Activated T-cell treated with anti-CD3 and anti-CD28 coated beads for 1 hour (primary cell): ENCODE data around the gene FBF1.

Source experiments
- DNase-seq: peaks from one replicate; pipeline ENCODE4 v3.0.0-alpha.2; 2020; ENCODE audit warnings: low read depth

The FBF1 gene

GRCh38 chr17:75950421-75950820 is 9.6 kb upstream of the FBF1 start:
- no peak for DNase-seq

GRCh38 chr17:75945211-75945610 is 4.4 kb upstream of the FBF1 start:
- no peak for DNase-seq

GRCh38 chr17:75943491-75943890 is 2.6 kb upstream of the FBF1 start:
- DNase-seq, result no peak

- no peak for DNase-seq
Measured at GRCh38 chr17:75942473-75942872, 1.6 kb upstream of the FBF1 start.

- DNase-seq, result no peak
Measured at GRCh38 chr17:75941442-75941819, 589 bp upstream of the FBF1 start.

- DNase-seq, result no peak
Measured at GRCh38 chr17:75937652-75938051, 3.2 kb downstream of the FBF1 start.

- DNase-seq, result no peak
Measured at GRCh38 chr17:75933808-75934207, 7.0 kb downstream of the FBF1 start.

- DNase-seq, result no peak
Measured at GRCh38 chr17:75932852-75933251, 8.0 kb downstream of the FBF1 start.

GRCh38 chr17:75931062-75931461 is 9.8 kb downstream of the FBF1 start:
- no peak for DNase-seq

- no peak for DNase-seq
Measured at GRCh38 chr17:75927286-75927922, 13.4 kb downstream of the FBF1 start.

- DNase-seq, result no peak
Measured at GRCh38 chr17:75926456-75926855, 14.4 kb downstream of the FBF1 start.

GRCh38 chr17:75925912-75926311 is 14.9 kb downstream of the FBF1 start:
- DNase-seq, result no peak

- DNase-seq, result no peak
Measured at GRCh38 chr17:75925103-75925502, 15.7 kb downstream of the FBF1 start.

- DNase-seq, result no peak
Measured at GRCh38 chr17:75922963-75923874, 17.6 kb downstream of the FBF1 start.

GRCh38 chr17:75922173-75922961 is 18.5 kb downstream of the FBF1 start:
- DNase-seq, result no peak

- no peak for DNase-seq
Measured at GRCh38 chr17:75921596-75921995, 19.2 kb downstream of the FBF1 start.

GRCh38 chr17:75920045-75920560 is 20.7 kb downstream of the FBF1 start:
- DNase-seq, result no peak

- no peak for DNase-seq
Measured at GRCh38 chr17:75919611-75920010, 21.2 kb downstream of the FBF1 start.

GRCh38 chr17:75917917-75918445 is 22.9 kb downstream of the FBF1 start:
- no peak for DNase-seq

GRCh38 chr17:75917141-75917916 is 23.5 kb downstream of the FBF1 start:
- DNase-seq, result no peak

GRCh38 chr17:75915268-75915667 is 25.6 kb downstream of the FBF1 start:
- no peak for DNase-seq
